22Rv1 (cell line): ENCODE results near the gene MPDU1.

ENCODE experiments used
- ZFX ChIP-seq: fragments of 450-650 bp; IDR thresholded peaks from 2 replicates; pipeline ENCODE4 v1.6.1; 2017; ENCODE audit warnings: antibody characterized with exemption, borderline replicate concordance
- TF ChIP-seq, protein P1 (sequence below): fragments of 450-650 bp; IDR thresholded peaks from 2 replicates; pipeline ENCODE4 v1.5.1; 2017; ENCODE audit warnings: mild to moderate bottlenecking

DNA sequence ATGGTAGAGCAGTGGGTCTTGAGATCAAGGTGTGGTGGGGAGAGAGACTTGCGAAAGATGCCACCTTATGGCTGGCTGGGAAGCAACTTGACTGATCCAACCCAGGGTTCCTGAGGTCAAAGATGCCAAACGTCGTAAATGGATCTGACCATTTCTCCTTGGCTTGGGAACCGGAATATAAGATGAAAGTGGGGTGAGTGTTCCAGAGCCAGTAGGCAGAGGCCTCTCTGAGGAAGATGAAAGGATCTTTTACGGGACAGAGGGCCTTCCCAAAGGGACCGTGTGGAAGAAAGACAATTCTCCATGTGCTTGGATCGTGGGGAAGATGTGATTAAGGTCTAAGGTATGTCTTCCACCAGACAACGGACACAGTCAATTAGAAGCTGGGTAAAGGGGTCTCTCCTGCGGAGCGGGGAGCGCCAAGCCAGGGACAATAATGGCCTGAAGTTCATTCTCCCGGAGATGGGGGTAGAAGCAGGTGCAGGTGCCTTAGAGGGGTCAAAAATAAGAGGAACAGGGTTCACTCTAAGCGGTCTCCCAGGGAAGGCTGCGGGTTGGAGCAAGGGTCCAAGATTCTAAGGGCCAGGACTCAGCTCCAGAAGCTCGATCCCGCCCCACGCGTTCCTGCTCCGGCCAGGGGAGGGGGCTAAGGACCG is 30.2 kb downstream of the MPDU1 start:
- TF ChIP-seq, protein P1, sequence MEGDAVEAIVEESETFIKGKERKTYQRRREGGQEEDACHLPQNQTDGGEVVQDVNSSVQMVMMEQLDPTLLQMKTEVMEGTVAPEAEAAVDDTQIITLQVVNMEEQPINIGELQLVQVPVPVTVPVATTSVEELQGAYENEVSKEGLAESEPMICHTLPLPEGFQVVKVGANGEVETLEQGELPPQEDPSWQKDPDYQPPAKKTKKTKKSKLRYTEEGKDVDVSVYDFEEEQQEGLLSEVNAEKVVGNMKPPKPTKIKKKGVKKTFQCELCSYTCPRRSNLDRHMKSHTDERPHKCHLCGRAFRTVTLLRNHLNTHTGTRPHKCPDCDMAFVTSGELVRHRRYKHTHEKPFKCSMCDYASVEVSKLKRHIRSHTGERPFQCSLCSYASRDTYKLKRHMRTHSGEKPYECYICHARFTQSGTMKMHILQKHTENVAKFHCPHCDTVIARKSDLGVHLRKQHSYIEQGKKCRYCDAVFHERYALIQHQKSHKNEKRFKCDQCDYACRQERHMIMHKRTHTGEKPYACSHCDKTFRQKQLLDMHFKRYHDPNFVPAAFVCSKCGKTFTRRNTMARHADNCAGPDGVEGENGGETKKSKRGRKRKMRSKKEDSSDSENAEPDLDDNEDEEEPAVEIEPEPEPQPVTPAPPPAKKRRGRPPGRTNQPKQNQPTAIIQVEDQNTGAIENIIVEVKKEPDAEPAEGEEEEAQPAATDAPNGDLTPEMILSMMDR: no peak
- TF ChIP-seq ZFX: no peak
